ENCODE results near the gene PRCD.

The PRCD gene

DNA sequence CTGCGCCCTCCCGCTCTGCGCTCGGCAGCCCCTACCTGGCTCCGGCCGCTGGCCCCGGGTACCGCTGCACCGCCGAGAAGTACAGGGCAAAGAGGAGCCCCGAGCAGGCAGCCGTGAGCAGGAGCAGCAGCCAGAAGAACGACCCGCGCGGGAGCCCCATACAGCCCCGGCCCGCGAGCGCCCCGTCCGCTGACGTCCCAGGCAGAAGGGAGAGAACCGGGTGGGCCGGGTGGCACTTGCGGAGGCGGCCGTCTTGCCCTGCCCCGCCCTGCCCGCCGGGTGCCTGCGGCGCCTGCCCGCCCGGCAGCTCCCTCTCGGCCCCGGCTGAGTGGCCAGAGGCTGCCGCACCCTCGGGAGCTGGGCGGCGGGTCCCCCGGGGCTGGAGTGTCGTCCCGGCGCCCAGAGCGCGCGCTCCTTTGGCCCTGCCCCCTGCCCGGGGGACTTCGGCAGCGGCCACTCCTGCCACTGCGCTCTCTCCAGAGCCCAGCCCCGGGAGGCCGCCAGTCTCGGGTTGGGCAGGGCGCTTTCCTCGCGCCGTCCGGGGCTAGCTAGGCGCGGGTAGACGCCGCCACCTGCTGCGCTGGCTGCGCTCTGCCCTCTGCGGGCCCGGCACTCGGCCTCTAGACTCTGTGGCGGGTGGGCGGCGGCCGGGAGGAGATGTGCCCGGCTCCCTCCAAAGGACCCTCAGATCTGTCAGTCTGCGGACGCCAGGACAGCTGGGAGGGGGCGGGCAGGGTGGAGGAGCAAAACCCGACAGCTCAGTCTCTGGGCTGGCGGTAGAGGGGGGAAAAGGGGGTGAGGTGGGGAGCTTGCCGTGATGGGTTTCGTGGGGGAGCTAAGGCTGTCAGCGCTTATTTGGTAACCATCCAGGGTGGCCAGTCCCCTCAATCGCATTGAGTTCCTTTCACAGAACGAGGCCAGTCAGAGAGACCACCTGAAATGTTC lies 46.1 kb downstream of the PRCD start, which contains the start of gene ST6GALNAC2:
Gene ST6GALNAC2, minus strand, starts transcription at position 212 of the 945 bp plus-strand sequence. Its CDS starts 52 bp downstream, at position 160.
- in situ Hi-C loops (cut with HindIII; ENCODE audit: low sequenced_read_pairs) = no loop called here

DNA sequence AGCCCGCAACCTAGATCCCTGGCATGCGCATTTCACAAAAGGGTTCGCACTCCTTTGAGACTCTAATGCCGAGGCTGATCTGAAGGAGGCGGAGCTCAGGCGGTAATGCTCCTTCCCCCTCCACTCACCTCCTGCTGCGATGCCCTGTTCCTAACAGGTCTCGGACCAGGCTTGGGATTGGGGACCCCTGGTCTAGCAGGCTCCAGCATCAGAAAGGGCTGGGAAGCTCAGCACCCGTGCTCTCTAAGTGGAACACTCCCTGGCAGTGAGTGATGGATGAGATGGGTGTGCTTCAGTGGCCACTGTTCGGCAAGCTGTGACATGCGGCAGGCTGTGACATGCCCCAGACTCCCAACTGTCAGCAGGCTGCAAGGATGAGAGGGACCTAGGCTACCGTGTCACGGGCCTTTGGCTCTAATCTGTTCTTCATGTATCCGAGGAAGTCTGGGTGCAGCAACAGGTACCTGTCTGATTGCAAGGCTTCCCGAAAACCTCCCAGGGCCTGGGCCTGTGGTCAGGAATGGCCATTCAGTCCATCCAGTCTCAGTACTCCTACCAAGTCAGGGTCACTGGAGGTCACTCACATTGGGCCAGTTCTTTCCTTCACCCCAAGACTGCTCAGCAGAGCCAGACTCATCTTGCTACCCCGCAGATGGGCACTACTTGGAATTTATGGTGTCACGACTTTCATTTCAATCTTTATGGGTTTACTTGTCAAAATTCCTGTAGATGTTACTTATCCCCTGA lies 47.1 kb downstream of the PRCD start:
- in situ Hi-C loops (cut with HindIII; ENCODE audit: low sequenced_read_pairs) = no loop called here

DNA sequence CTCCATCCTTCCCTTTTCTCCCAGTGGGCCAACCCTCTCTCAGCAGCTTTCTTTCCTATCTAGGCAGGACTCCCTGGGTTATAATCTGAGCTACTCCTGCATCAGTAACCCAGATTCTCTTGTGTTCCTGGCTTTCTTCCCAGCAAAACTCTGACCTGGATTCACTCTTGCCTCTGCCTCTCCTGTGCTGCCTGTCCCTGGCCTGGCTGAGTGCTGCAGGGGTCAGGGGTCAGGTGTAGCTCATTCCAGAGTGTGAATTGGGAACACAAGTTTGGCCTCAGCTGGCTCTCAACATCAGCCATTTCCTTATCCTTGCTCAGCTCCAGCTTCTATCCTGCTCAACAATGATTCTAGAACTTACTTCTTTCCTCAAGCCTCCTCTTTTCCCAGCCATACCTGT lies 48.3 kb downstream of the PRCD start:
- in situ Hi-C loops (cut with HindIII; ENCODE audit: low sequenced_read_pairs) = no loop called here

DNA sequence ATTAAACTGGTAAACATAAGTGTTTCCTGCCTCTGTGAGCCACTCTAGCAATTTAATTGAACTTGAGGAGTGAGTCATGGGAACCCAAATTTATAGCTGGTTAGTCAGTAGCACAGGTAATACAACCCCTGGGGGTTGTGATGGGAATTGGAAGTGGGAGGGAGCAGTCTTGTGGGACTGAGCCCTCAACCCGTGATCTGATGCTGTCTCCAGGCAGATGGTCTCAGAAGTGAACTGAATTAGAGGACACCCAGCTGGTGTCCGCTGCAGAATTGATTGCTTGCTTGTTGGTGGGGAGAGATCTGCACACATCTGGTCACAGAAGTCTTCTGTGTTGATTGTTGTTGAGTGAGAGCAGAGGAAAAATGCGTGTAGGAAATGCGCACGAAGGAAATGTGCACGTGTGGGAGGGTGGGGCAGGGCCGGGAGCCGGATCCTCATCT lies 53.6 kb downstream of the PRCD start:
- in situ Hi-C loops (cut with HindIII; ENCODE audit: low sequenced_read_pairs) = no loop called here

DNA sequence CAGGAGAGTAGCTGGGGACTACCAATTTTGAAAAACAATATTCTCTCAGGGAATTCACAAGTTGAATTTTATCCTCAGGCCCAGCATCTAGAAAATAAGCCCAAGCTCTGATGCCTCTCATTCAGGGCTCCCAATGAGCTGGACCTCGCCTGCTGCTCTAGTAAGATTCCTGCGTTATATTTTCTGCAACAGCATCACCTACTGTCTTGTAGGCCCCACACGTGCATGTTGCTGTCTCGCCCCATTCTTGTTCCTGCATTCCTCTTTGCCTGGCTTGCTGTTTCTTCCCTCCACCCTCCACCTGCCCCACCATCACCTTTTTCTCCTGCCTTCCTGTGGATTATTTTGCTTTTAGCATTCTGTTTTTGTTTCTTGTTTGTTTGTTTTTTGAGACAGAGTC lies 54.1 kb downstream of the PRCD start:
- in situ Hi-C loops (cut with HindIII; ENCODE audit: low sequenced_read_pairs) = no loop called here

DNA sequence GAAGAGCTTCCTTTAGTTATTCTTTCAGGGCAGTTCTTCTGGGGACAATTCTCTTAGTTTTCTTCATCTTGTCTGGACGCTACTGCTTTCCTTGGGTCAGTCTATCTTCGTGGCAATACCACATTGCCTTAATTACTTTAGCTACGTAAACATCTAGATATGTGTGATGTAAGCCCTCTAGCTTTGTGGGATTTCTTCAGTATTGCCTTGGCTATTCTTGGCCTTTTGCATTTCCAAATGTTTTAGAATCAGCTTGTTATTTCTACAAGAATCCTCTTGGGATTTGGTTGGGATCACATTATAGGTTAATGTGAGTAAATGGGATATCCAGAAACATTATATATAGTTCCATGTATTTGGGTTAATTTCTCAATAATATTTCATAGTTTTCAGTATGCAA lies 54.8 kb downstream of the PRCD start:
- in situ Hi-C loops (cut with HindIII; ENCODE audit: low sequenced_read_pairs) = no loop called here
